Stimulated activated CD8-positive, alpha-beta memory T cell treated with anti-CD3 and anti-CD28 coated beads, Interleukin-2, amount 100 ng/mL, for 1 hour (primary cell): ENCODE results near the gene FMO5.
"Not testable (repeated sequence)": the region's sequence is repeated elsewhere in the genome, so short reads cannot be mapped to it uniquely, and the experiment has no call there.

Source experiments
- DNase-seq, 2 donors: peaks; one replicate each; pipeline ENCODE4 v3.0.0-alpha.2; 2020; ENCODE audit warnings: low read depth in 2 of 2

FMO5 gene

GRCh38 chr1:147208619-147209018 is 16.5 kb downstream of the FMO5 start:
- DNase-seq = no peak

- DNase-seq = no peak
These were observed 17.9 kb downstream of the FMO5 start for GRCh38 chr1:147207192-147207591.

- no peak for DNase-seq
These were observed 21.1 kb downstream of the FMO5 start for GRCh38 chr1:147204080-147204479.

GRCh38 chr1:147202576-147202975 is 22.6 kb downstream of the FMO5 start:
- no peak for DNase-seq

- DNase-seq = no peak
These were observed 23.4 kb downstream of the FMO5 start for GRCh38 chr1:147201786-147202185.

- no peak for DNase-seq
These were observed 23.9 kb downstream of the FMO5 start for GRCh38 chr1:147201276-147201675.

- DNase-seq = not testable (repeated sequence)
These were observed 27.8 kb downstream of the FMO5 start for GRCh38 chr1:147197324-147197723.

- no peak for DNase-seq
These were observed 35.6 kb downstream of the FMO5 start for GRCh38 chr1:147189514-147189913.

- DNase-seq = no peak
These were observed 39.7 kb downstream of the FMO5 start for GRCh38 chr1:147185432-147185831.

- no peak for DNase-seq
These were observed 47.3 kb downstream of the FMO5 start for GRCh38 chr1:147177611-147178380.

GRCh38 chr1:147172168-147173016 is 52.7 kb downstream of the FMO5 start, which contains the start of gene PRKAB2:
Gene PRKAB2, minus strand, starts transcription at chr1:147172470. Its CDS starts 326 bp downstream, at chr1:147172144.
- DNase-seq = peak; percentile 76 to 84

- no peak for DNase-seq
These were observed 53.6 kb downstream of the FMO5 start for GRCh38 chr1:147171399-147172167.

GRCh38 chr1:147169840-147170674 is 55.1 kb downstream of the FMO5 start:
- DNase-seq = no peak

- DNase-seq = no peak
These were observed 56.0 kb downstream of the FMO5 start for GRCh38 chr1:147169171-147169570.

GRCh38 chr1:147168626-147169058 is 56.5 kb downstream of the FMO5 start:
- no peak for DNase-seq

GRCh38 chr1:147167365-147167764 is 57.8 kb downstream of the FMO5 start:
- DNase-seq = no peak

- DNase-seq = no peak
These were observed 62.1 kb downstream of the FMO5 start for GRCh38 chr1:147163019-147163418.

GRCh38 chr1:147162093-147162492 is 63.0 kb downstream of the FMO5 start:
- no peak for DNase-seq

- DNase-seq = not testable (repeated sequence)
These were observed 68.0 kb downstream of the FMO5 start for GRCh38 chr1:147157116-147157515.

GRCh38 chr1:147156642-147157041 is 68.5 kb downstream of the FMO5 start:
- no peak for DNase-seq

- DNase-seq = no peak
These were observed 72.4 kb downstream of the FMO5 start for GRCh38 chr1:147152772-147153171.
